Stimulated activated naive CD8-positive, alpha-beta T cell treated with anti-CD3 and anti-CD28 coated beads, Interleukin-15, Interleukin-2, amounts not matched to agents 100 ng/mL and 50 ng/mL, for 24 hours (primary cell): ENCODE data around the gene ETF1.
A peak's percentile ranks its signal among the peaks of the same experiment; 100 is the strongest.

ENCODE experiments used
- H3K27ac Mint-ChIP-seq: one replicate; pipeline ENCODE4 v1.8.0; 2021; ENCODE audit warnings: mild to moderate bottlenecking, mixed read lengths
- H3K27me3 Mint-ChIP-seq: one replicate; pipeline ENCODE4 v1.8.0; 2021; ENCODE audit warnings: mixed read lengths
- H3K36me3 Mint-ChIP-seq: one replicate; pipeline ENCODE4 v1.8.0; 2021; ENCODE audit warnings: low read depth, mixed read lengths
- H3K4me1 Mint-ChIP-seq: one replicate; pipeline ENCODE4 v1.8.0; 2021; ENCODE audit warnings: low read depth, mixed read lengths
- H3K4me3 Mint-ChIP-seq: one replicate; pipeline ENCODE4 v1.8.0; 2021; ENCODE audit warnings: mild to moderate bottlenecking, mixed read lengths
- H3K9me3 Mint-ChIP-seq: one replicate; pipeline ENCODE4 v1.8.0; 2021; ENCODE audit warnings: mixed read lengths

Gene ETF1

DNA sequence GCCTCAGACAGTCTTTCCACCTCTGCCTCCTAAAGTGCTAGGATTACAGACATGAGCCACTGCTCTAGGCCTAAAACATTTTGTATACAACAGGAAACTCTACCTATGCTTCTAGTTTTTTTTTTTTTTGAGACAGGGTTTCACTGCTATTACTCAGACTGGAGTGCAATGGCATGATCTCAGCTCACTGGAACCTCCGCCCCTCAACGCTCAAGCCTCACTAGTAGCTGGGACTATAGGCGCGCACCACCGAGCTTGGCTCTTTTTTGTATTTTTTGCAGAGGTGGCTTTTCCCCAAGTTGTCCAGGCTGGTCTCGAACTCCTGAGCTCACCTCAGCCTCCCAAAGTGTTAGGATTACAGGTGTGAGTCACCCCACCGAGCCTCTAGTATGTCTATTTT, 26.7 kb upstream of the ETF1 start:
- Mint-ChIP-seq H3K27ac (no peak overlapping the region), H3K36me3 (peaks cover 90% of the 10 kb centered on the region), H3K4me1 (peaks cover 84% of the 10 kb centered on the region), H3K27me3 (no peaks in the 10 kb centered on the region), H3K9me3 (no peaks in the 10 kb centered on the region), H3K4me3 (no peak overlapping the region)

GRCh38 chr5:138568061-138568824, 25.2 kb upstream of the ETF1 start:
- H3K27ac Mint-ChIP-seq = peak overlapping the region; percentile 64
- peak overlapping the region; percentile 38 for H3K4me3 Mint-ChIP-seq
- H3K9me3 Mint-ChIP-seq = no peaks in the 10 kb centered on the region
- no peaks in the 10 kb centered on the region for H3K27me3 Mint-ChIP-seq
- peaks cover 88% of the 10 kb centered on the region for H3K36me3 Mint-ChIP-seq
- H3K4me1 Mint-ChIP-seq = peaks cover 83% of the 10 kb centered on the region

DNA sequence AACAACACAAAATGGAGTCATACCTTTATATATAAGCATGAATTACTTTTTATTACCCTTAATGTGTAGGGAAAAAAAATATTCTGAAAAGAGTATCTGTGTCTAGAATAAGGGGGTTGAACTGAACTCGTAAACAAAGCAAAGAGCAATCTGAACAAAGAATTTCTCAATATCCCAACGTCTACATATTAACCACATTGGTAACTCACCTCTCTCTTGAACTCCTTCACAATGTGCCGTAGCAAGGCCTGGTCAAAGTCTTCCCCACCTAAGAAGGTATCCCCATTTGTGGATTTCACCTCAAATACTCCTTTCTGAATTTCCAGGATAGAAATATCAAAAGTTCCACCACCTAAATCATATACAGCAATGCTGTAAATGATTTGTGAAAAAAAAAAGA, 23.8 kb upstream of the ETF1 start:
- Mint-ChIP-seq H3K27ac (peak overlapping the region; percentile 76), H3K9me3 (no peaks in the 10 kb centered on the region), H3K36me3 (peaks cover 81% of the 10 kb centered on the region), H3K27me3 (no peaks in the 10 kb centered on the region), H3K4me1 (peaks cover 73% of the 10 kb centered on the region), H3K4me3 (no peak overlapping the region)

DNA sequence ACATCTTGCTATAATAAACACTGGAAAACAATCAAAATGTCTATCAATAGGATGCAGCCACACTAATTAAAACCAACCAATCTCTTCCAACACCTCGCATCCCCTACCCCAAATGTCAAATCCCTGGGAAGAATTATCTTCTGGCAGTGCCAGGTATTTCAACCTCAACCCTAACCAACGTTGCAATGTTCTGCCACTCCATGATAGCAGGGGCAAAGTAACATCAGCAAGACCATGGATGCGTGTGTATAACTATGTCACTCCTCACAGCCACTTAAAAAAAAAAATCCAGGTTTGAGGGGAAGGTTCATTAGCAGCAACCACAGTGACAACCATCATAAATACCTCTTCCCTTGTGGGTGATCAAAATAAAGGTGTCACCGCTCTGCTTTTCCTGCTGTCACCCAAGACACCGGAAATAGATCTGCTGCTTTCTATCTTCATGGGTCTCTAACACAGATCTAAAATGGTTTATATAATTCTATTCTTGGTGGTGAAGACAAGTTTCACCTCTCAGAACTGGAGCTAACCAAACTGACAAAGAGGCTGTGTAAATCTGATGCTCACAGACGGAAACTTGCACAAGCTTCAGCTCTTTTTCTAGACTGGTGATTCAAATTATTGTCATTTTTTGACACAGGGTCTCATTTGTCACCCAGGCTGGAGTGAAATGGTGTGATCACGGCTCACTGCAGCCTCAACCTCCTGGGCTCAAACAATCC, 22.2 kb upstream of the ETF1 start:
- H3K27ac Mint-ChIP-seq = peak overlapping the region; percentile 85
- H3K36me3 Mint-ChIP-seq = peaks cover 85% of the 10 kb centered on the region
- H3K4me3 Mint-ChIP-seq = peak overlapping the region; percentile 10
- H3K9me3 Mint-ChIP-seq = no peaks in the 10 kb centered on the region
- peaks cover 65% of the 10 kb centered on the region for H3K4me1 Mint-ChIP-seq
- no peaks in the 10 kb centered on the region for H3K27me3 Mint-ChIP-seq

DNA sequence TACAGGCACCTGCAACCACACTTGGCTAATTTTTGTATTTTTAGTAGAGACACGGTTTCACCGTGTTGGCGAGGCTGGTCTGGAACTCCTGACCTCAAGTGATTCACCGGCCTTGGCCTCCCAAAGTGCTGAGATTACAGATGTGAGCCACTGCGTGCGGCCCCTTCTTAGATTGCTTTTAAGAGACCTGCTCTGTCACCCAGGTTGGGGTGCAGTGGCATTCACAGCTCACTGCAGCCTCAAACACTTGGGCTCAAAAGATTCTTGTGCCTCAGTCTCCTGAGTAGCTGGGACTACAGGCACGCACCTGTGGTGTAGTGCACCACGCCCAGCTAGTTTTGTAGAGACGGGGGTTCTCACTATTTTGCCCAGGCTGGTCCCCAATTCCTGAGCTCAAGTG, 21.2 kb upstream of the ETF1 start:
- peaks cover 87% of the 10 kb centered on the region for H3K36me3 Mint-ChIP-seq
- no peaks in the 10 kb centered on the region for H3K9me3 Mint-ChIP-seq
- peak overlapping the region; percentile 8 for H3K27ac Mint-ChIP-seq
- H3K4me3 Mint-ChIP-seq = no peak overlapping the region
- H3K27me3 Mint-ChIP-seq = no peaks in the 10 kb centered on the region
- peaks cover 60% of the 10 kb centered on the region for H3K4me1 Mint-ChIP-seq

DNA sequence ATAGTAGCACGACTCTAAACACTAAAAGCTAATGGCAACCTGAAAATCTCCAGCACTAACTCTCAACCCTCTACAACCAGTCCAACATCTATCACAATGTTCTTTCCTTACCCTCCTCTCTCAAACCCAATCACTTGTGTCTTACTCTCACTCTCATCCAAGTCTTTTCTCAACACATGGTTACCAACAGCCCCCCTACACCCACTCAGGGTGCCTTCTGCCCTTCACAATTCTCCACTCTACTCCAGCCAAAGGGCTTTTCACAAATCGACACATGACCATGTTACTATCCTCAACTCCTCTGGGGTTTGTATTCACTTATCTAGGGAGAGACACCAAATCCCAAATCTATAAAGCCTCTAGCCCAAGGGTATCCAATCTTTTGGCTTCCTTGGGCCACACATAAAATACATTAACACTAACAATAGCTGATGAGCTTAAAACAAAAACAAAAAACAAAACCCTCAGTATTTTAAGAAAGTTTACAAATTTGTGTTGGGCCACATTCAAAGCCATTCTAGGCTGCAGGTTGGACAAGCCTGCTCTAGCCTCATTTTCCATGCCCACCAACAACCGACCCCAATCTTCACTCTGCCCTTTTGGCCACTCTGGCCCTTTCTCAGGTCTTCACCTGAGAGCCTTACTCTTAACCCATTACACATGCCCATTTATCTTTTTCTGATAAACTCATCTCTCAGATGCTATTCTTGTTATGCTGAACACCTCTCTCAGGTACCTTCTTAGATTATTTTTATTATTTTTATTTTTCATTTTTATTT, 20.5 kb upstream of the ETF1 start:
- H3K4me3 Mint-ChIP-seq = no peak overlapping the region
- no peaks in the 10 kb centered on the region for H3K9me3 Mint-ChIP-seq
- peaks cover 52% of the 10 kb centered on the region for H3K4me1 Mint-ChIP-seq
- H3K27me3 Mint-ChIP-seq = no peaks in the 10 kb centered on the region
- H3K27ac Mint-ChIP-seq = peak overlapping the region; percentile 62
- H3K36me3 Mint-ChIP-seq = peaks cover 87% of the 10 kb centered on the region

- Mint-ChIP-seq H3K27me3 (no peaks in the 10 kb centered on the region), H3K36me3 (peaks cover 88% of the 10 kb centered on the region), H3K9me3 (no peaks in the 10 kb centered on the region), H3K4me1 (peaks cover 28% of the 10 kb centered on the region), H3K4me3 (no peak overlapping the region), H3K27ac (peak overlapping the region; percentile 24)
These were observed 17.9 kb upstream of the ETF1 start for GRCh38 chr5:138560971-138561370.

GRCh38 chr5:138559937-138560336, 16.9 kb upstream of the ETF1 start:
- Mint-ChIP-seq H3K9me3 (no peaks in the 10 kb centered on the region), H3K36me3 (peaks cover 90% of the 10 kb centered on the region), H3K27ac (peak overlapping the region; percentile 24), H3K4me1 (peaks cover 20% of the 10 kb centered on the region), H3K27me3 (no peaks in the 10 kb centered on the region), H3K4me3 (no peak overlapping the region)

DNA sequence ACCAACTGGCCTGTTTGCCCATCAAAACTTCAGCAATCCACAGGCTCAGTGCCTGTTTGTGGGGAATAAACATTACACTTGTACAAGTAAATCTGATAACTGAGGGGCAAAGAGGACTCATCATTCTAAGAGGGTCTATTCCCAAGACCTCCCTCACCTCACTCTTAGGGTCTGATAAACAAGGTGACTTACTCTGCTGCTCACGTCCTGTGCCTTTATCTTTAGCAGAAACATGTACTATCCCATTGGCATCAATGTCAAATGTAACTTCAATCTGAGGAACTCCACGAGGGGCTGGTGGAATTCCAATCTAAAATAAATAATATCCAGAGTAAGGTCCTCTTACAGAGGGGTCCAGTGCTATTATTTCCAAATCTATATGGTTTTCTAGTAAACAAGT, 14.6 kb upstream of the ETF1 start:
- Mint-ChIP-seq H3K27ac (no peak overlapping the region), H3K36me3 (peaks cover 88% of the 10 kb centered on the region), H3K9me3 (no peaks in the 10 kb centered on the region), H3K4me3 (no peak overlapping the region), H3K4me1 (peaks cover 10% of the 10 kb centered on the region), H3K27me3 (no peaks in the 10 kb centered on the region)

DNA sequence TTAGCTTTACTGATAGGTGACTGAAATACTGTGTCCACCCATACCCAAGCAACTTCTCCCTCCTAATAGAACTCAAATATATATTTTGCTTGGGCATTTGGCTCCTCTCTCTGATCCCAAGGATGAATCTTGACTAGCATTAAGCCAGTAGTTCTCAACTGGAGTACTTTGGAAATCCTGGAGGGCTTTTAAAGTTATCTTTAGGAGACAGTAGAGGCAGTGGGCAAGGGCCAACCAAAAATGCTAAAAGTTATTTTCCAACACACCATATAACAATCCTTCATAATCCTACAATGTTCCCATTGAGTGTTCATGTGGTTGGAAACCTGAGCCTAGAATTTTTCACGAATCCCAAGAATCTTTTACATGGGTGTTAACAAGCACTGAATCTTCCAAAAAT, 11.1 kb upstream of the ETF1 start:
- no peaks in the 10 kb centered on the region for H3K9me3 Mint-ChIP-seq
- H3K27me3 Mint-ChIP-seq = no peaks in the 10 kb centered on the region
- peaks cover 78% of the 10 kb centered on the region for H3K36me3 Mint-ChIP-seq
- no peak overlapping the region for H3K4me3 Mint-ChIP-seq
- peaks cover 11% of the 10 kb centered on the region for H3K4me1 Mint-ChIP-seq
- H3K27ac Mint-ChIP-seq = peak overlapping the region; percentile 21

DNA sequence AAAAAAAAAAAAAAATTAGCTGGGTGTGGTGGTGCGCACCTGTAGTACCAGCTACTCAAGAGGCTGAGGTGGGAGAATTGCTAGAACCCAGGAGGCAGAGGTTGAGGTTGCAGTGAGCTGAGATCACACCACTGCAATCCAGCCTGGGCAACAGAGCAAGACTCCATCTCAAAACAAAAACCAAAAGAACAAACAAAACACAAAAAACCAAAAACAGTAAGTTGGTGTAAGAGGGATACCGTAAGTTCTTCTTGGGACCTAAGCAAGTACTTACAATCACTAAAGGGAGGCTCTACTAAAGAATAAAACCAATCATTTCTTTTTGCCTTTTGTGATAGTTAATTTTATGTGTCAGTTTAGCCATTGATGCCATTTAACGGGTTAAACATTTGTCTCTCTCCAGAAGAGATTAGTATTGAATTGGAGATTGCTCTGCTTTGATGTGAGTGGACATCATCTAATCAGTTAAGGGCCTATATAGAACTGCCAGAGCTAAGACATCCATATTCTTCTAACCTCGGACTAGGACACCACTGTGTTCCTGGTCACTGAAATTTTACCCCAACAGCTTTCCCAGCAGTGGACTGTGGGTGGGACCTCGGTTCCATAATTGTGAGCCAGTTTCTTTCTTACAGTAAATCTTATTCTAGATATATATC, 10.5 kb upstream of the ETF1 start:
- H3K4me3 Mint-ChIP-seq = no peak overlapping the region
- H3K27ac Mint-ChIP-seq = peak overlapping the region; percentile 21
- H3K9me3 Mint-ChIP-seq = no peaks in the 10 kb centered on the region
- no peaks in the 10 kb centered on the region for H3K27me3 Mint-ChIP-seq
- H3K4me1 Mint-ChIP-seq = peaks cover 14% of the 10 kb centered on the region
- H3K36me3 Mint-ChIP-seq = peaks cover 72% of the 10 kb centered on the region

DNA sequence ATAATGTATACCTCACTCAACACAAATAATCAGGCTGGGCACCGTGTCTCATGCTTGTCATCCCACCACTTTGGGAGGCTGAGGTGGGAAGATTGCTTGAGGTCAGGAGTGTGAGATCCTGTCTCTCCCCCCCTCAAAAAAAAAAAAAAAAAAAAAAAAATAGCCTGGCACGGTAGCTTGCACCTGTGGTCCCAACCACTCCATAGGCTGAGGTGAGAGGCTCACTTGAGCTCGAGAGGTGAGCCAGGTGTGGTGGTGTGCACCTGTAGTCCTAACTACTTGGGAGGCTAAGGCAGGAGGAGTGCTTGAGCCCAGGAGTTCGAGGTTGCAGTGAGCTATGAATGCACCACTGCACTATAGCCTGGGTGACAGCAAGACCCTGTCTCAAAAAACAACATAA, 9.6 kb upstream of the ETF1 start:
- no peak overlapping the region for H3K27ac Mint-ChIP-seq

DNA sequence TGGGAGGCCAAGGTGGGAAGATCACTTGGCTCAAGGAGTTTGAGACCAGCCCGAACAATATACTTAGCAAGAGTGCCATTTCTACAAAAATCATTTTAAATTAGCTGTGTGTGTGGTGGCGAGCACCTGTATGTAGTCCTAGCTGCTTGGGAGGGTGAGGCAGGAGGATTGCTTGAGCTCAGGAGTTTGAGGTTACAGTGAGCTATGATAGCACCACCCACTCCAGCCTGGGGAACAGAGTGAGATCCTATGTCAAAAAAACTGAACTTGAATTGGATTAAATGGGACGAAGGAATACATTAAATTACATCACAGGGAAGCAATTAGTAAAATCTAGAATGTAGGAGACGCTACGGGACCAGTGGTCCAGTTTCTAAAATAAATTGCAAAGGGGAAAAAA, 6.4 kb upstream of the ETF1 start:
- Mint-ChIP-seq H3K4me3 (no peak overlapping the region), H3K27ac (peak overlapping the region; percentile 59), H3K36me3 (peaks cover 50% of the 10 kb centered on the region), H3K9me3 (no peaks in the 10 kb centered on the region), H3K4me1 (peaks cover 50% of the 10 kb centered on the region), H3K27me3 (no peaks in the 10 kb centered on the region)

More for the DNA sequence above, 9.6 kb upstream of the ETF1 start:
- Mint-ChIP-seq H3K27me3 (no peaks in the 10 kb centered on the region), H3K9me3 (no peaks in the 10 kb centered on the region), H3K4me1 (peaks cover 23% of the 10 kb centered on the region), H3K36me3 (peaks cover 68% of the 10 kb centered on the region), H3K4me3 (no peak overlapping the region)

DNA sequence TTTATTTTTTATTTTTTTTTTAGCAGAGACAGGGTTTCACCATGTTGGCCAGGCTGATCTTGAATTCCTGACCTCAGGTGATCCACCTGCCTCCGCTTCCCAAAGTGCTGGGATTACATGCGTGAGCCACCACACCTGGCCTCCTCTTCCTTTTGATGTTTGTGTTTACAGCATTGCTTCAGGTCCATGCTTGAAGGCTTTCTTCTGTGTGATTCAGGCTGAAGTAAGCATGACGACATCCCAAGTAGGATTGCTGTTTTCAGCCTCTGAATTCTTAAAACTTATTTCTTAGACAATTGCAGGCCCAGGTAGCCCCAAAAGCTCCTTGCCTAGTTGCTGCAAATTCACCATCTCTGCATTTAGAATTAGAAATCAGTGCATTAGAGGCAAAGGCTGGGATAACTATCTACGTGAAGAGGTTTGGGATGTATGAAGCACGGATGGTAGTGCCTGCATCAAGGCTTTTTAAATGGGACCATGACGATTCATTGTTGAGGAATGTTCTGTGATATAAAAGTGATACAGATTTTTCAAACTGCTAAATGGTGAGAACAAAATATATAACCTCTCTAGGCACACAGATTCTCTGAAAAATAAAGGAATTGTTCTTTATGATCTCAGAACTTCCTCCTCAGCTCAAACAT, 3.0 kb upstream of the ETF1 start:
- no peak overlapping the region for H3K27ac Mint-ChIP-seq
- H3K4me3 Mint-ChIP-seq = peak overlapping the region; percentile 60
- no peaks in the 10 kb centered on the region for H3K27me3 Mint-ChIP-seq
- H3K36me3 Mint-ChIP-seq = peaks cover 46% of the 10 kb centered on the region
- no peaks in the 10 kb centered on the region for H3K9me3 Mint-ChIP-seq
- H3K4me1 Mint-ChIP-seq = peaks cover 57% of the 10 kb centered on the region
